Thoracic aorta (tissue), 2 donors: ENCODE data around the gene RNF150. TPM values are rescaled to one million over a fixed set of nuclear protein-coding genes. Genes with fewer than 3 reads are reported as not detected.

ENCODE experiments used
- ATAC-seq: fragments of 150-250 bp; one replicate; pipeline ENCODE4 v1.8.0; 2017; ENCODE audit warnings: low read depth; ENCODE audit not compliant: insufficient number of reproducible peaks, low FRiP score
- DNase-seq: peaks from one replicate; pipeline ENCODE4 v3.0.0-alpha.2; 2020; ENCODE audit warnings: low spot score
- H3K27ac ChIP-seq, 2 donors: fragments of 200-600 bp; sonication (generic); 1 replicate in 1 of 2; 2 replicates in 1 of 2; pipeline ENCODE4 v1.5.1; 2016; ENCODE audit warnings: mild to moderate bottlenecking in 2 of 2, moderate library complexity in 2 of 2
- H3K27me3 ChIP-seq: fragments of 200-600 bp; sonication (generic); replicated peaks from 2 replicates; pipeline ENCODE4 v1.6.0; 2016; ENCODE audit warnings: mild to moderate bottlenecking; ENCODE audit not compliant: insufficient read depth
- H3K36me3 ChIP-seq: fragments of 200-600 bp; sonication (generic); one replicate; pipeline ENCODE4 v1.5.1; 2016
- H3K4me1 ChIP-seq, 2 donors: fragments of 200-600 bp; sonication (generic); 1 replicate in 1 of 2; 2 replicates in 1 of 2; pipeline versions ENCODE4 v1.5.1 to v1.6.0; 2016; ENCODE audit warnings: low read depth in 2 of 2, mild to moderate bottlenecking in 1 of 2; ENCODE audit not compliant: control insufficient read depth in 1 of 2
- H3K4me3 ChIP-seq: fragments of 200-600 bp; sonication (generic); 2 replicates; pipeline ENCODE4 v1.5.1; 2016; ENCODE audit warnings: mild to moderate bottlenecking
- H3K9me3 ChIP-seq: fragments of 200-600 bp; sonication (generic); 2 replicates; pipeline ENCODE4 v1.5.1; 2016
- total RNA-seq, 2 donors: library from RNA; depleted of rRNA; stranded (reverse); fragments of >200 nt; gene quantifications; one replicate each; pipeline versions ENCODE4 v1.1.0 to v1.2.3, GENCODE V29; 2016
- TF ChIP-seq, protein P1 (sequence below): fragments of 200-600 bp; sonication (generic); IDR thresholded peaks from one replicate; pipeline ENCODE4 v1.5.1; 2019; ENCODE audit warnings: antibody characterized with exemption

The RNF150 gene
- total RNA-seq, 2 donors from 2014 or later, result 9.7 to 11.6 TPM

DNA sequence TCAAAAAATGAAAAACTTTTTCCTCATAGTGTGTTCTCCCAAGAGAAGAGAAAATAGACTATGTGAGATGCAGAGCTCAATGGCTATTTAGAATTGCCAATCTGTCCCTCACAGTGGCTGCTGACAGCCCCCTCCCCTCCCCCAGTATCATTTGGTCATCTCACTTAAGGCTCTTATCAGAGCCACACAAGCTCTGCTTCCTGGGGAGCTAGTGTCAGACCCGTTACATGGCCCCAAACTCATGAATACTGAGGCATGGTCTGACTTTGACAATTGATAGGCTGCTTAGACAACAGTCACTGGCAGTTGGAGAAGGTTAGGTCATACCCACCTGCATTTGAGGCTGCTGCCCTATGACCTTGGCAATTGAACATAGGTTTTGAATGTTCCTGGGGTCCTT, 15.3 kb downstream of the RNF150 start:
- Histone ChIP-seq H3K4me3 (no peak overlapping the region), H3K9me3 (peaks cover 3% of the 10 kb centered on the region), H3K27me3 (no peaks in the 10 kb centered on the region), H3K36me3 (no peaks in the 10 kb centered on the region), H3K27ac (no peak overlapping the region), H3K4me1 (peaks cover 0 to 7% of the 10 kb centered on the region in 2 donors)
- ATAC-seq (no peak), DNase-seq (no peak)
- TF ChIP-seq, protein P1, sequence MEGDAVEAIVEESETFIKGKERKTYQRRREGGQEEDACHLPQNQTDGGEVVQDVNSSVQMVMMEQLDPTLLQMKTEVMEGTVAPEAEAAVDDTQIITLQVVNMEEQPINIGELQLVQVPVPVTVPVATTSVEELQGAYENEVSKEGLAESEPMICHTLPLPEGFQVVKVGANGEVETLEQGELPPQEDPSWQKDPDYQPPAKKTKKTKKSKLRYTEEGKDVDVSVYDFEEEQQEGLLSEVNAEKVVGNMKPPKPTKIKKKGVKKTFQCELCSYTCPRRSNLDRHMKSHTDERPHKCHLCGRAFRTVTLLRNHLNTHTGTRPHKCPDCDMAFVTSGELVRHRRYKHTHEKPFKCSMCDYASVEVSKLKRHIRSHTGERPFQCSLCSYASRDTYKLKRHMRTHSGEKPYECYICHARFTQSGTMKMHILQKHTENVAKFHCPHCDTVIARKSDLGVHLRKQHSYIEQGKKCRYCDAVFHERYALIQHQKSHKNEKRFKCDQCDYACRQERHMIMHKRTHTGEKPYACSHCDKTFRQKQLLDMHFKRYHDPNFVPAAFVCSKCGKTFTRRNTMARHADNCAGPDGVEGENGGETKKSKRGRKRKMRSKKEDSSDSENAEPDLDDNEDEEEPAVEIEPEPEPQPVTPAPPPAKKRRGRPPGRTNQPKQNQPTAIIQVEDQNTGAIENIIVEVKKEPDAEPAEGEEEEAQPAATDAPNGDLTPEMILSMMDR, result no peak

GRCh38 chr4:141109983-141110382, 23.3 kb downstream of the RNF150 start:
- Histone ChIP-seq H3K4me1 (no peaks in the 10 kb centered on the region), H3K4me3 (no peak overlapping the region), H3K9me3 (peaks cover 3% of the 10 kb centered on the region), H3K27me3 (no peaks in the 10 kb centered on the region), H3K36me3 (no peaks in the 10 kb centered on the region), H3K27ac (no peak overlapping the region)
- ATAC-seq, result no peak
- TF ChIP-seq, protein P1, result no peak
- no peak for DNase-seq

DNA sequence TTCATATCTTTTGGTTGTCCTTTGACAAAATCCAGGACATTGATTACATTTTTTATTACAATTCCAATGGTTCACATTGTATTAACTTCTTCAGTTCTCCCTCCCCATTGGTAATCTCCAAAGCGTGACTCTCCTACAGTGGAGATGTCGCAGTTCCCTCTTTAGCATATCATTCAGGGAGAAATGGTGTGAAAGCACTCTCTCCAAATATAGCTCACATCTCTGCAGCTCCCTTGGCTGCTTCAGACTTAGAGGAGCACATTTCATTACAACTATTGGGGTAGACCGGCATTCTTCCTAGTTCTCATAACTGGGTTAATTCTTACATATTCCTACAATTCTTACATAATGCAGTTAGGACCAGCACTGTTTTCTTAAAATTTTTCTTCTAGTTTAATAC, 25.3 kb downstream of the RNF150 start:
- Histone ChIP-seq H3K4me3 (no peak overlapping the region), H3K27ac (no peak overlapping the region), H3K9me3 (no peaks in the 10 kb centered on the region), H3K27me3 (no peaks in the 10 kb centered on the region), H3K4me1 (no peaks in the 10 kb centered on the region), H3K36me3 (no peaks in the 10 kb centered on the region)
- ATAC-seq (no peak), DNase-seq (no peak)
- TF ChIP-seq, protein P1, result no peak

DNA sequence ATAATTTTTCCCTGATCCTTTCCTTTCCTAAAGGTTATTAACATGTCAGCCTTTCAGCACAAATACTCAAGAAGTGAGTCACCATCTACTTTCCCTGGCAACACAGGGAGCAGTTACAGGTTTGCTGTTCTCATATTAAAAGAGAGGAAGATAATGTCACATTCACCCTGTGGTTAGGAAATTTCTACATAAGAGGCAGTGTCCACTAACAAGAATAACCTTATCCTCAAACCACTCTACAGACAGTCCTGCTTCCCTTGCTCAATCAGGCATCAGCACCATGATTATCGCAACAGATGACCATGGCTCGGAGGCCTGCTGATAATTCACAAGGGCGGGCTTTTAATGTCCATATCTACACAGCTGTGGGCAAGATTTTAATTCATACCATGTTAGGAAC, 30.9 kb downstream of the RNF150 start:
- no peak for ATAC-seq
- no peaks in the 10 kb centered on the region for H3K9me3 ChIP-seq
- H3K4me1 ChIP-seq, result peaks cover 0 to 4% of the 10 kb centered on the region in 2 donors
- no peaks in the 10 kb centered on the region for H3K36me3 ChIP-seq
- no peaks in the 10 kb centered on the region for H3K27me3 ChIP-seq
- DNase-seq, result no peak
- TF ChIP-seq, protein P1, result no peak
- H3K27ac ChIP-seq, result no peak overlapping the region
- H3K4me3 ChIP-seq, result no peak overlapping the region

GRCh38 chr4:141101511-141101910, 31.8 kb downstream of the RNF150 start:
- Histone ChIP-seq H3K4me1 (peaks cover 0 to 4% of the 10 kb centered on the region in 2 donors), H3K27me3 (no peaks in the 10 kb centered on the region), H3K27ac (no peak overlapping the region), H3K36me3 (no peaks in the 10 kb centered on the region), H3K4me3 (no peak overlapping the region), H3K9me3 (no peaks in the 10 kb centered on the region)
- TF ChIP-seq, protein P1, result no peak
- DNase-seq (no peak), ATAC-seq (no peak)
